PC-3 (cell line): ENCODE results near the gene SCGB1C1. TPM values are rescaled to one million over a fixed set of nuclear protein-coding genes. Genes with fewer than 3 reads are reported as not detected.
"Not testable (repeated sequence)": the region's sequence is repeated elsewhere in the genome, so short reads cannot be mapped to it uniquely, and the experiment has no call there.

Experiments used
- ATAC-seq: fragments of 200-7000 bp; cut with Tn5 transposase; 2 replicates; pipeline ENCODE4 v1.9.1; 2020; ENCODE audit warnings: mild to moderate bottlenecking, moderate library complexity
- Bru-seq: library from RNA; stranded (reverse); fragments of 400-500 nt; gene quantifications from one replicate; lab custom pipeline; 2021; lab: Mats Ljungman, UMichigan
- BruChase-seq, 2 experiments: library from RNA; stranded (reverse); fragments of 400-500 nt; gene quantifications; one replicate each; lab custom pipeline; 2021; lab: Mats Ljungman, UMichigan
- BruUV-seq: library from RNA; stranded (reverse); fragments of 400-500 nt; replicated peaks from 2 replicates; lab custom pipeline; 2021; lab: Mats Ljungman, UMichigan
- CTCF ChIA-PET: fragments of 300-600 bp; sonication (Branson Sonifier 250); formaldehyde crosslinking; loops from one replicate; lab custom pipeline; 2022; ENCODE audit warnings: antibody characterized with exemption; lab: Charles Lee
- POLR2A ChIA-PET: fragments of 300-600 bp; sonication (Branson Sonifier 250); formaldehyde crosslinking; loops from one replicate; lab custom pipeline; 2022; ENCODE audit warnings: antibody characterized with exemption; ENCODE audit not compliant: unreplicated experiment; lab: Charles Lee
- DNase-seq: peaks from one replicate; pipeline ENCODE4 v3.0.0-alpha.2; 2015
- H2AFZ ChIP-seq: fragments of 300-600 bp; sonication (generic); 2 replicates; pipeline ENCODE4 v1.6.0; 2016; ENCODE audit warnings: antibody characterized with exemption, low read length
- H3F3A ChIP-seq: fragments of 300-600 bp; sonication (generic); one replicate; pipeline ENCODE4 v1.6.0; 2017; ENCODE audit warnings: antibody characterized with exemption, low read length, control low read depth, mild to moderate bottlenecking; ENCODE audit not compliant: unreplicated experiment
- H3K27ac ChIP-seq: fragments of 300-600 bp; sonication (generic); 2 replicates; pipeline ENCODE4 v1.5.1; 2016; ENCODE audit warnings: mild to moderate bottlenecking, low read length
- H3K27me3 ChIP-seq: fragments of 300-600 bp; sonication (generic); 2 replicates; pipeline ENCODE4 v1.6.1; 2016; ENCODE audit warnings: low read length, mixed read lengths
- H3K36me3 ChIP-seq: fragments of 300-600 bp; sonication (generic); 2 replicates; pipeline ENCODE4 v1.6.1; 2016; ENCODE audit warnings: low read depth, mixed run types, low read length, mixed read lengths
- H3K4me1 ChIP-seq: fragments of 300-600 bp; sonication (generic); 2 replicates; pipeline ENCODE4 v1.5.1; 2016; ENCODE audit warnings: low read length; ENCODE audit not compliant: insufficient read depth
- H3K4me2 ChIP-seq: fragments of 300-600 bp; sonication (generic); 2 replicates; pipeline ENCODE4 v1.6.0; 2016; ENCODE audit warnings: low read length
- H3K4me3 ChIP-seq: fragments of 300-600 bp; sonication (generic); 2 replicates; pipeline ENCODE4 v1.5.1; 2016; ENCODE audit warnings: mild to moderate bottlenecking, low read length, mixed read lengths
- H3K79me2 ChIP-seq: fragments of 300-600 bp; sonication (generic); 2 replicates; pipeline ENCODE4 v1.6.1; 2017; ENCODE audit warnings: low read length, mixed read lengths
- H3K9ac ChIP-seq: fragments of 300-600 bp; sonication (generic); 2 replicates; pipeline ENCODE4 v1.6.0; 2016; ENCODE audit warnings: mild to moderate bottlenecking, low read length
- H3K9me2 ChIP-seq: fragments of 300-600 bp; sonication (generic); replicated peaks from 2 replicates; pipeline ENCODE4 v1.6.1; 2016; ENCODE audit warnings: mixed run types, low read length, mixed read lengths
- H3K9me3 ChIP-seq: fragments of 300-600 bp; sonication (generic); 2 replicates; pipeline ENCODE4 v1.6.1; 2016; ENCODE audit warnings: low read length, mixed read lengths
- H4K20me1 ChIP-seq: fragments of 300-600 bp; sonication (generic); 2 replicates; pipeline ENCODE4 v1.6.1; 2016; ENCODE audit warnings: low read length, mixed read lengths
- intact Hi-C: fragments of 100-400 bp; cut with micrococcal nuclease; formaldehyde crosslinking; loops from 2 replicates; pipeline ENCODE4 v1.9.0; 2023
- long read RNA-seq: library from polyadenylated mRNA; unstranded; transcript quantifications from one replicate; pipeline ENCODE4 v2.0.0, GENCODE V29; 2021; ENCODE audit not compliant: unreplicated experiment
- total RNA-seq: library from RNA; depleted of rRNA; stranded (reverse); fragments of >200 nt; gene quantifications from 2 replicates; pipeline ENCODE4 v1.2.3, GENCODE V29; 2014; rRNA removed
- TF ChIP-seq, protein P1 (sequence below): fragments of 300-600 bp; sonication (generic); conservative IDR thresholded peaks from 2 replicates; pipeline ENCODE4 v1.5.1; 2017; ENCODE audit warnings: antibody characterized with exemption, low read depth, mild to moderate bottlenecking, low read length

Gene SCGB1C1
- not detected in 2 replicates for total RNA-seq
- not detected for Bru-seq, nascent RNA
- not detected for BruChase-seq, experiment 1, labeled RNA remaining after a 6-hour chase
- not detected for BruChase-seq, experiment 2, labeled RNA remaining after a 2-hour chase
- long read RNA-seq: 0 reads

GRCh38 chr11:192674-193128 lies at the start of gene SCGB1C1:
Gene SCGB1C1, plus strand, starts transcription at chr11:193078. Its CDS starts 22 bp downstream, at chr11:193100.
- H3K4me1 ChIP-seq, H3K27me3 ChIP-seq, H3K36me3 ChIP-seq, H3K9me3 ChIP-seq, DNase-seq, H3K4me3 ChIP-seq, BruUV-seq, H3K4me2 ChIP-seq, H3K79me2 ChIP-seq, H3K9ac ChIP-seq, H3F3A ChIP-seq, H3K27ac ChIP-seq, intact Hi-C loops, H3K9me2 ChIP-seq, ATAC-seq, POLR2A ChIA-PET, H2AFZ ChIP-seq, CTCF ChIA-PET, H4K20me1 ChIP-seq: not testable (repeated sequence)

GRCh38 chr11:180242-180641 lies 12.6 kb upstream of the SCGB1C1 start:
- not testable (repeated sequence) for BruUV-seq, H3K4me2 ChIP-seq

GRCh38 chr11:189200-189783 lies 3.6 kb upstream of the SCGB1C1 start:
- H2AFZ ChIP-seq, POLR2A ChIA-PET, H3K9ac ChIP-seq, BruUV-seq, H4K20me1 ChIP-seq, intact Hi-C loops, DNase-seq, H3K27ac ChIP-seq, H3K4me2 ChIP-seq, H3K9me3 ChIP-seq, H3K4me1 ChIP-seq, H3K79me2 ChIP-seq, H3K9me2 ChIP-seq, H3K36me3 ChIP-seq, H3K27me3 ChIP-seq, H3K4me3 ChIP-seq, CTCF ChIA-PET, H3F3A ChIP-seq, ATAC-seq: not testable (repeated sequence)

More at GRCh38 chr11:180242-180641, 12.6 kb upstream of the SCGB1C1 start:
- H3K9me3 ChIP-seq, DNase-seq, H3K9me2 ChIP-seq, CTCF ChIA-PET, H3K4me1 ChIP-seq, H3K79me2 ChIP-seq, intact Hi-C loops, H3K27me3 ChIP-seq, H3K4me3 ChIP-seq, H4K20me1 ChIP-seq, POLR2A ChIA-PET, H3F3A ChIP-seq, H3K9ac ChIP-seq, H2AFZ ChIP-seq, ATAC-seq, H3K36me3 ChIP-seq, H3K27ac ChIP-seq: not testable (repeated sequence)
- TF ChIP-seq, protein P1, sequence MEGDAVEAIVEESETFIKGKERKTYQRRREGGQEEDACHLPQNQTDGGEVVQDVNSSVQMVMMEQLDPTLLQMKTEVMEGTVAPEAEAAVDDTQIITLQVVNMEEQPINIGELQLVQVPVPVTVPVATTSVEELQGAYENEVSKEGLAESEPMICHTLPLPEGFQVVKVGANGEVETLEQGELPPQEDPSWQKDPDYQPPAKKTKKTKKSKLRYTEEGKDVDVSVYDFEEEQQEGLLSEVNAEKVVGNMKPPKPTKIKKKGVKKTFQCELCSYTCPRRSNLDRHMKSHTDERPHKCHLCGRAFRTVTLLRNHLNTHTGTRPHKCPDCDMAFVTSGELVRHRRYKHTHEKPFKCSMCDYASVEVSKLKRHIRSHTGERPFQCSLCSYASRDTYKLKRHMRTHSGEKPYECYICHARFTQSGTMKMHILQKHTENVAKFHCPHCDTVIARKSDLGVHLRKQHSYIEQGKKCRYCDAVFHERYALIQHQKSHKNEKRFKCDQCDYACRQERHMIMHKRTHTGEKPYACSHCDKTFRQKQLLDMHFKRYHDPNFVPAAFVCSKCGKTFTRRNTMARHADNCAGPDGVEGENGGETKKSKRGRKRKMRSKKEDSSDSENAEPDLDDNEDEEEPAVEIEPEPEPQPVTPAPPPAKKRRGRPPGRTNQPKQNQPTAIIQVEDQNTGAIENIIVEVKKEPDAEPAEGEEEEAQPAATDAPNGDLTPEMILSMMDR: peak; percentile 33; the same call in 1 of the 2 replicates

GRCh38 chr11:189843-190311 lies 3.0 kb upstream of the SCGB1C1 start:
- H3K9me3 ChIP-seq, DNase-seq, H3K36me3 ChIP-seq, H3K9me2 ChIP-seq, H3F3A ChIP-seq, H3K79me2 ChIP-seq, H3K9ac ChIP-seq, POLR2A ChIA-PET, H3K27ac ChIP-seq, H3K4me1 ChIP-seq, H3K27me3 ChIP-seq, BruUV-seq, H4K20me1 ChIP-seq, intact Hi-C loops, H3K4me2 ChIP-seq, H2AFZ ChIP-seq, CTCF ChIA-PET, H3K4me3 ChIP-seq: not testable (repeated sequence)
- ATAC-seq: peak; percentile 35; the same call in 1 of the 2 replicates

GRCh38 chr11:190546-190945 lies 2.3 kb upstream of the SCGB1C1 start:
- H2AFZ ChIP-seq, H3F3A ChIP-seq, POLR2A ChIA-PET, H4K20me1 ChIP-seq, H3K36me3 ChIP-seq, H3K27ac ChIP-seq, H3K9ac ChIP-seq, H3K4me3 ChIP-seq, BruUV-seq, H3K4me1 ChIP-seq, ATAC-seq, CTCF ChIA-PET, H3K9me3 ChIP-seq, H3K79me2 ChIP-seq, H3K9me2 ChIP-seq, H3K4me2 ChIP-seq, H3K27me3 ChIP-seq, intact Hi-C loops, DNase-seq: not testable (repeated sequence)
